Measurements from ENCODE around the gene SLAMF6.

Gene SLAMF6

GRCh38 chr1:160491981-160492380 is 31.1 kb downstream of the SLAMF6 start:
- DNase-seq (ENCODE audit: low read depth, low spot score), result no peak
- TF ChIP-seq, protein P1, sequence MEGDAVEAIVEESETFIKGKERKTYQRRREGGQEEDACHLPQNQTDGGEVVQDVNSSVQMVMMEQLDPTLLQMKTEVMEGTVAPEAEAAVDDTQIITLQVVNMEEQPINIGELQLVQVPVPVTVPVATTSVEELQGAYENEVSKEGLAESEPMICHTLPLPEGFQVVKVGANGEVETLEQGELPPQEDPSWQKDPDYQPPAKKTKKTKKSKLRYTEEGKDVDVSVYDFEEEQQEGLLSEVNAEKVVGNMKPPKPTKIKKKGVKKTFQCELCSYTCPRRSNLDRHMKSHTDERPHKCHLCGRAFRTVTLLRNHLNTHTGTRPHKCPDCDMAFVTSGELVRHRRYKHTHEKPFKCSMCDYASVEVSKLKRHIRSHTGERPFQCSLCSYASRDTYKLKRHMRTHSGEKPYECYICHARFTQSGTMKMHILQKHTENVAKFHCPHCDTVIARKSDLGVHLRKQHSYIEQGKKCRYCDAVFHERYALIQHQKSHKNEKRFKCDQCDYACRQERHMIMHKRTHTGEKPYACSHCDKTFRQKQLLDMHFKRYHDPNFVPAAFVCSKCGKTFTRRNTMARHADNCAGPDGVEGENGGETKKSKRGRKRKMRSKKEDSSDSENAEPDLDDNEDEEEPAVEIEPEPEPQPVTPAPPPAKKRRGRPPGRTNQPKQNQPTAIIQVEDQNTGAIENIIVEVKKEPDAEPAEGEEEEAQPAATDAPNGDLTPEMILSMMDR (IDR thresholded peaks at IDR 0.05; ENCODE audit: low read depth, low read length), result no peak
- in situ Hi-C loops (cut with HindIII; ENCODE audit: low sequenced_read_pairs), result no loop called here
- H3K4me3 ChIP-seq (ENCODE audit: low read depth, low read length), result no peak overlapping the region

GRCh38 chr1:160491017-160491416 is 32.0 kb downstream of the SLAMF6 start:
- TF ChIP-seq, protein P1 (IDR thresholded peaks at IDR 0.05; ENCODE audit: low read depth, low read length), result no peak
- no peak for DNase-seq (ENCODE audit: low read depth, low spot score)
- no peak overlapping the region for H3K4me3 ChIP-seq (ENCODE audit: low read depth, low read length)
- in situ Hi-C loops (cut with HindIII; ENCODE audit: low sequenced_read_pairs), result no loop called here

DNA sequence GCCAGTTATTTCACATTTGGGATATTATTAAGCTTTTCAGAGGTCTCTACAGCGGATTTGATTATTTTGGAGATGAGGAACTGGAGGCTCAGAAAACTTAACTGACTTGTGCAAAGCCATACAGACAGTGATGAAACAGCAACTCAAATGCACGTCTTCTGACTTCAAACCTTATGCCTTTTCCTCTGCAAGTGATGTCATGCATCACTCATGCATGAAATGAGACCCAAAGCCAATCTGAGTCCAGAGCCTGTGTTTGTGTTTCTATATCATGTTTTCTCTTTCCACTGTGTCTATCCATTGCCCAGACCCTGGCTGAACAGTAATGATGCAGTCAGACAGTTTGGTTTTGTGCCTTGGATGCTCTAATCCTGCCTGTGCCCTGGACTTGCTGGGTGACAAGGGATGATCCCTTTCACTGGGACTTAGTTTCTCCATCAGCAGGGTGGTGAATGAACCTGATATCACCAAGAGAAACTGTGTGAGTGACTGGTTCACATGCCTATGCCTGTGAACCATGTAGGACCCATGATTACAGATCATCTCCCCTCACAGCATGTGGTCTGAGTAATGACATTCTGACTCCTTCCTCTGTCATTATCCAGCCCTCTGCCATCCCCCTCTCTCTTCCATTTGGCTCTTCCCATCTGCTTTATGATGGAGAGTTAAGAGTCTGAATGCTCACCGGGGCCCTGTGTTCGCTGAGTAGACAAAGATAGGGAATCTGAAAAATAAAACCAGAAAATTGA is 33.4 kb downstream of the SLAMF6 start:
- TF ChIP-seq, protein P1 (IDR thresholded peaks at IDR 0.05; ENCODE audit: low read depth, low read length), result no peak
- in situ Hi-C loops (cut with HindIII; ENCODE audit: low sequenced_read_pairs), result no loop called here
- no peak overlapping the region for H3K4me3 ChIP-seq (ENCODE audit: low read depth, low read length)
- DNase-seq (ENCODE audit: low read depth, low spot score), result no peak

DNA sequence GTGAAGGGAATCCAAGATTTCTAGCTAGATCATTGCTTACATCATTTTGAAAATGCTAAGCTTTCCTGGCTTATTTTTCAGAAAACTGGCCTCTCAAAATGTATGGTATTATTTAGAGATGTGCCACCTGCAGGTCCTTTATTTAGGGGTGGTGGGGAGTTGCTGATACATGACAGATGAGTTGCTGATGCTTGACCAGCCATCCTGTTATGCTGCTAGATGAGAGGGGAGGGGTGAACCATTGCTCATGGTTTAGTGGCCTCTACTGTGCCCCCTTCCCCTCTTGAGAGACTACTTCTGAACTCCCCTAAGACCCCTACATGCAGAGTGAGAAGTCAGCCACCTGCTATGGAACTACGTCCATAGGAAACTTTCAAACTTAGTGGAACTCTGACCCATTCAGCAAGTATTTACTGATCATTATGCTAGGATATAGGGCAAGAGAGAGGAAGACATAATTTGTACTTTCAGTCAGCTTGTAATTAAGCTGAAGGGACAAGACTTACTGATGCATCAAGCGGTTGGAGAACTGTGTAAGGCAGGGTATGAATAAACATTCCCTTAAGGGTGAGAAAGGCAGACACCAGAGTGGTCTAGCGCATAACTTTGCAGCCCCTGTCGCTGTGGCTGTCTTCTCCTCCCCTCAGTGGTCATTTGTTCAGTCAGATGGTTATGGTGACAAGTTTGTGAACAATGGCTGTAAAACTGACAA is 34.6 kb downstream of the SLAMF6 start:
- no peak overlapping the region for H3K4me3 ChIP-seq (ENCODE audit: low read depth, low read length)
- TF ChIP-seq, protein P1 (IDR thresholded peaks at IDR 0.05; ENCODE audit: low read depth, low read length), result no peak
- no peak for DNase-seq (ENCODE audit: low read depth, low spot score)
- in situ Hi-C loops (cut with HindIII; ENCODE audit: low sequenced_read_pairs), result no loop called here

- DNase-seq (ENCODE audit: low read depth, low spot score), result no peak
- no peak overlapping the region for H3K4me3 ChIP-seq (ENCODE audit: low read depth, low read length)
- in situ Hi-C loops (cut with HindIII; ENCODE audit: low sequenced_read_pairs), result no loop called here
- TF ChIP-seq, protein P1 (IDR thresholded peaks at IDR 0.05; ENCODE audit: low read depth, low read length), result no peak
Observed at GRCh38 chr1:160486453-160486852, 36.6 kb downstream of the SLAMF6 start.

DNA sequence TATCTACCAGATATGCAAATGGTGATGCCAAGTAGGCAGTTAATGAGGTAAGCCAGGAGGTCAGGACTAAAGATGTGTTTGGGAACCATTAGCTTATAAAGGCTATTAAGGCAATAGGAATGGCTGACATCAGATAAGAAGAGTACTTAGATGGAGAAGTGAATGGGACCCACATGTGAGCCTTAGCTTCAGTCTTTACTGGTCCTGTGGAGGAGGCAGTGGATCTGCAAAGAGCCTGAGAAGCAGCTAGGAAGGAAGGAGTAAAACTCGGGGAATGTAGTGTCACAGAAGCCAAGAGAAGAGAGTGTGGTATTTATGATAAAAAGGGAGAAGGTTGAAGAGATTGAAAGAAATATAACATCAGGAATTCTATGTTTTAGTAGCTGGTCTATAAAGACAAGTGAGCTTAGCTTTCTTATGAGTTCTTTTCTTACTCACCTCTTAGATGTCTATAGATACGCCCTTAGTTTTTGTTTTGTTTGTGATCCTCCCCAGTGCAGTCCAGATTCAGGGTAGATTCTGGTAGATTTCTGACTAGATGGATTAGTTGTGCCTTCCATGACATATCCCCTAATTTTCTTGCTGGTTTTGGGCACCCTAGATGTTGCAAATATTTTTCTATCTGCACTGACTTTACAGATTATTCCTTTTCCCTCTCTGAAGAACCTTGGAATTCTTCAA is 39.4 kb downstream of the SLAMF6 start:
- no peak for DNase-seq (ENCODE audit: low read depth, low spot score)
- H3K4me3 ChIP-seq (ENCODE audit: low read depth, low read length), result no peak overlapping the region
- in situ Hi-C loops (cut with HindIII; ENCODE audit: low sequenced_read_pairs), result no loop called here
- TF ChIP-seq, protein P1 (IDR thresholded peaks at IDR 0.05; ENCODE audit: low read depth, low read length), result no peak

Data from astrocyte of the spinal cord (primary cell).